ENCODE measurements around the gene MYBPC3. TPM values are rescaled to one million over a fixed set of nuclear protein-coding genes. Genes with fewer than 3 reads are reported as not detected.

MYBPC3 gene
- total RNA-seq, 4 donors from 2014 or later, result 0.06 to 0.17 TPM; not detected in 2

- intact Hi-C loops (cut with DNase I), result no loop called here
- Histone ChIP-seq H3K36me3 (peaks cover 0 to 71% (median 0%) of the 10 kb centered on the region in 4 donors), H3K27ac (replicated peaks in 1 of 4) (no peak overlapping the region), H3K27me3 (no peaks in the 10 kb centered on the region), H3K4me3 (no peak overlapping the region), H3K4me1 (peaks cover 0 to 4% (median 0%) of the 10 kb centered on the region in 4 donors), H3K9me3 (no peaks in the 10 kb centered on the region)
- no peak for DNase-seq (ENCODE audit: extremely low spot score)
- WGBS, result 72% methylated on average over 6 of the region's 8 CpGs
- no peak for TF ChIP-seq EP300 (IDR thresholded peaks at IDR 0.05)
- TF ChIP-seq POLR2AphosphoS5 (IDR thresholded peaks at IDR 0.05), result no peak
- TF ChIP-seq POLR2A (IDR thresholded peaks at IDR 0.05; ENCODE audit: low read depth), result no peak
- no peak for TF ChIP-seq CTCF (IDR thresholded peaks at IDR 0.05)
Measured at GRCh38 chr11:47348859-47349258, 3.6 kb downstream of the MYBPC3 start.

DNA sequence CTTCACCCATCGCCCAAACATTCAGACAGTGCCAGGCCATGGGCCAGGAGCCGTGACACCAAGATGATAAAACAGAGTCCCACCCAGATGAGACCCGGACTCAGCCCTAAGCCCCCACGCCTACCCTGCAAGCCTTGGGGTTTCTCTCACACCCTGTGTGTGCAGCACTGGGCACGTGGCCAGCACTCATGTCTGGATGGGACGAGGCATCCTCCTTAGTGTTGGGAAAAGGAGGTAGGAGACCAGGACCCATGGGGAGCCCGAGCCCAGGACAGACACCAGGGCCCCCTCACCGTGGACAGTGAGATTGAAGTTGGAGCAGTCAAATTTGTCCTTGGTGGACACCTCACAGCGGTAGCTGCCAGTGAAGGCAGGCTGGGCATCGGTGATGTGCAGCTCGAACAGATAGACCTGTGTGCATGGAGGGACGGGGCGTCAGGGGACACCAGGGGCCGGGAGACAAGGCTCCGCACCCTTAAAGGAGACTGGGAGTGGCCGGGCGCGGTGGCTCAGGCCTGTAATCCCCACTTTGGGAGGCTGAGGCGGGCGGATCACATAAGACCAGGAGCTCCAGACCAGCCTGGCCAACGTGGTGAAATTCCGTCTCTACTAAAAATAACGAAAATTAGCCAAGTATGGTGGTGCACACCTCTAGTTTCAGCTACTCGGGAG is 4.2 kb downstream of the MYBPC3 start:
- intact Hi-C loops (cut with DNase I), result no loop called here
- H3K36me3 ChIP-seq, result peaks cover 0 to 77% (median 0%) of the 10 kb centered on the region in 4 donors

DNA sequence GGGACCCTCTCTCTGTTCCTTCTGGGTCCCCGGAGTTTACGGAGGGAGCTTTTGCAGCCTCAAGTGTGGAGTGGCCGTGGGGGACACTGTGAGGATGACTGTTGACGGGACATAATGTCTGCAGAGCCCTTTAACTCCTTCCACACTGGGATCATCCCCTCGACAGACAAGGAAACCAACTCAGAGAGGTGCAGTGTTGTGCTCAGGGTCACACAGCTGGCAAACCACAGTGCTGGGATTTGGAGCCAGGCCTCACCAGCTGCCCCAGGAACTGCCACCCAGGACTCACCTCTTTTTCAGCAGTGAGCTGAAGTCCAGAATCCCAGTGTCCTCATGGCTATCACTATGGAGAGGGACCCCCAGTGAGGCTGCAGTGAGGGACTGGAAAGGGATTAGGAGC is 5.4 kb downstream of the MYBPC3 start:
- peaks cover 0 to 4% (median 0%) of the 10 kb centered on the region in 4 donors for H3K4me1 ChIP-seq
- H3K27ac ChIP-seq (replicated peaks in 1 of 4), result no peak overlapping the region
- WGBS, result 80% methylated on average over 5 of the region's 5 CpGs
- no peaks in the 10 kb centered on the region for H3K27me3 ChIP-seq
- no peak for DNase-seq (ENCODE audit: extremely low spot score)
- no peaks in the 10 kb centered on the region for H3K9me3 ChIP-seq
- peaks cover 0 to 88% (median 0%) of the 10 kb centered on the region in 4 donors for H3K36me3 ChIP-seq
- H3K4me3 ChIP-seq, result no peak overlapping the region
- intact Hi-C loops (cut with DNase I), result no loop called here
- TF ChIP-seq POLR2AphosphoS5 (IDR thresholded peaks at IDR 0.05) (no peak), CTCF (IDR thresholded peaks at IDR 0.05) (no peak), EP300 (IDR thresholded peaks at IDR 0.05) (no peak), POLR2A (IDR thresholded peaks at IDR 0.05; ENCODE audit: low read depth) (no peak)

More for the DNA sequence above, 4.2 kb downstream of the MYBPC3 start:
- Histone ChIP-seq H3K27ac (replicated peaks in 1 of 4) (no peak overlapping the region), H3K4me3 (no peak overlapping the region), H3K27me3 (no peaks in the 10 kb centered on the region), H3K9me3 (no peaks in the 10 kb centered on the region), H3K4me1 (peaks cover 0 to 4% (median 0%) of the 10 kb centered on the region in 4 donors)
- TF ChIP-seq POLR2A (IDR thresholded peaks at IDR 0.05; ENCODE audit: low read depth), result no peak
- no peak for TF ChIP-seq EP300 (IDR thresholded peaks at IDR 0.05)
- no peak for TF ChIP-seq POLR2AphosphoS5 (IDR thresholded peaks at IDR 0.05)
- DNase-seq (ENCODE audit: extremely low spot score), result no peak
- WGBS, result 89% methylated on average over 22 of the region's 24 CpGs

GRCh38 chr11:47345890-47346563 is 6.5 kb downstream of the MYBPC3 start:
- DNase-seq (ENCODE audit: extremely low spot score), result no peak
- H3K27ac ChIP-seq (replicated peaks in 1 of 4), result no peak overlapping the region
- peaks cover 0 to 87% (median 0%) of the 10 kb centered on the region in 4 donors for H3K36me3 ChIP-seq
- no peak overlapping the region for H3K4me3 ChIP-seq
- TF ChIP-seq POLR2A (IDR thresholded peaks at IDR 0.05; ENCODE audit: low read depth) (no peak), CTCF (IDR thresholded peaks at IDR 0.05) (no peak), POLR2AphosphoS5 (IDR thresholded peaks at IDR 0.05) (no peak), EP300 (IDR thresholded peaks at IDR 0.05) (no peak)
- H3K9me3 ChIP-seq, result no peaks in the 10 kb centered on the region
- peaks cover 0 to 4% (median 0%) of the 10 kb centered on the region in 4 donors for H3K4me1 ChIP-seq
- WGBS, result 94% methylated on average over 18 of the region's 18 CpGs
- no peaks in the 10 kb centered on the region for H3K27me3 ChIP-seq
- intact Hi-C loops (cut with DNase I), result no loop called here

DNA sequence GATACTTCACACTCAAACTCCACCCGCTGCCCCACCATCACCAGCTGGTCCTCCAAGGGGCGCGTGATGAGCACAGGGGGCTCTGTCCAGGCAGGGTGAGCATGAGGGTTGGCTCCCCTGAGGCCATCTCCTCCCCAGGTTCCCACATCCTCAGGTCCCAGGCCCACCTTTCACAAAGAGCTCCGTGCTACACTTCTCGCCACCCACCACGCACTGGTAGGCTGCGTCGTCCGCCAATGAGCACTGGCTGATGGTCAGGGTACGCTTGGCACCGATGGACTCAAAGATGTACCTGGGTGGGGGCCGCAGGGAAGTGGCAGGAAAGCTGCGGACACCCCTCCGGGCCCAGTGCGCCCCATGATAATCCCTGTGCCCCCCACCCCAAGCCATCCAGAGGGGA is 9.6 kb downstream of the MYBPC3 start:
- TF ChIP-seq POLR2A (IDR thresholded peaks at IDR 0.05; ENCODE audit: low read depth) (no peak), EP300 (IDR thresholded peaks at IDR 0.05) (no peak), CTCF (IDR thresholded peaks at IDR 0.05) (no peak), POLR2AphosphoS5 (IDR thresholded peaks at IDR 0.05) (no peak)
- Histone ChIP-seq H3K27me3 (no peaks in the 10 kb centered on the region), H3K27ac (replicated peaks in 1 of 4) (no peak overlapping the region), H3K9me3 (no peaks in the 10 kb centered on the region), H3K4me3 (no peak overlapping the region), H3K4me1 (peaks cover 0 to 4% (median 0%) of the 10 kb centered on the region in 4 donors), H3K36me3 (peaks cover 0 to 90% (median 0%) of the 10 kb centered on the region in 4 donors)
- intact Hi-C loops (cut with DNase I), result no loop called here
- DNase-seq (ENCODE audit: extremely low spot score), result no peak
- 98% methylated on average over 15 of the region's 15 CpGs for WGBS
